Duodenal mucosa (tissue), 2 donors: ENCODE measurements around the gene MAST4.

ENCODE experiments used
- H3K27ac ChIP-seq: one replicate; pipeline ENCODE4 v1.7.0; 2013; ENCODE audit warnings: low read depth, low read length
- H3K27me3 ChIP-seq, 2 donors: one replicate each; pipeline ENCODE4 v1.7.0; 2013; ENCODE audit warnings: low read length in 2 of 2, control low read depth in 1 of 2; ENCODE audit not compliant: insufficient read depth in 2 of 2, control insufficient read depth in 1 of 2
- H3K36me3 ChIP-seq, 2 donors: one replicate each; pipeline ENCODE4 v1.7.0; 2013; ENCODE audit warnings: low read length in 2 of 2, control low read depth in 1 of 2; ENCODE audit not compliant: insufficient read depth in 2 of 2, control insufficient read depth in 1 of 2
- H3K4me1 ChIP-seq, 2 donors: one replicate each; pipeline ENCODE4 v1.7.0; 2013; ENCODE audit warnings: low read length in 2 of 2, control low read depth in 1 of 2; ENCODE audit not compliant: insufficient read depth in 2 of 2, control insufficient read depth in 1 of 2
- H3K4me3 ChIP-seq, 2 donors: one replicate each; pipeline ENCODE4 v1.7.0; 2013; ENCODE audit warnings: low read length in 2 of 2, low read depth in 1 of 2
- H3K9ac ChIP-seq, 2 donors: one replicate each; pipeline ENCODE4 v1.7.0; 2013; ENCODE audit warnings: low read length in 2 of 2, low read depth in 1 of 2
- H3K9me3 ChIP-seq, 2 donors: one replicate each; pipeline ENCODE4 v1.7.0; 2013; ENCODE audit warnings: low read length in 2 of 2, control low read depth in 1 of 2; ENCODE audit not compliant: control insufficient read depth in 1 of 2

The MAST4 gene

GRCh38 chr5:67063791-67064190 is 467.6 kb downstream of the MAST4 start:
- H3K27me3 ChIP-seq = no peaks in the 10 kb centered on the region
- no peak overlapping the region for H3K9ac ChIP-seq
- H3K4me1 ChIP-seq = peaks cover 0 to 4% of the 10 kb centered on the region in 2 donors
- H3K4me3 ChIP-seq = no peak overlapping the region
- H3K36me3 ChIP-seq = no peaks in the 10 kb centered on the region
- H3K9me3 ChIP-seq = no peaks in the 10 kb centered on the region
- no peak overlapping the region for H3K27ac ChIP-seq

- Histone ChIP-seq H3K27ac (no peak overlapping the region), H3K9me3 (no peaks in the 10 kb centered on the region), H3K36me3 (no peaks in the 10 kb centered on the region)
Observed at GRCh38 chr5:67065237-67065636, 469.0 kb downstream of the MAST4 start.

GRCh38 chr5:67065696-67066095 is 469.5 kb downstream of the MAST4 start:
- H3K9me3 ChIP-seq = no peaks in the 10 kb centered on the region
- H3K4me3 ChIP-seq = no peak overlapping the region
- H3K27ac ChIP-seq = no peak overlapping the region
- H3K9ac ChIP-seq = no peak overlapping the region
- H3K4me1 ChIP-seq = peaks cover 0 to 3% of the 10 kb centered on the region in 2 donors
- no peaks in the 10 kb centered on the region for H3K27me3 ChIP-seq
- H3K36me3 ChIP-seq = no peaks in the 10 kb centered on the region

More at GRCh38 chr5:67065237-67065636, 469.0 kb downstream of the MAST4 start:
- Histone ChIP-seq H3K9ac (no peak overlapping the region), H3K4me3 (no peak overlapping the region), H3K27me3 (no peaks in the 10 kb centered on the region), H3K4me1 (peaks cover 0 to 4% of the 10 kb centered on the region in 2 donors)

GRCh38 chr5:67066815-67067214 is 470.6 kb downstream of the MAST4 start:
- Histone ChIP-seq H3K4me1 (no peaks in the 10 kb centered on the region), H3K36me3 (no peaks in the 10 kb centered on the region), H3K9me3 (no peaks in the 10 kb centered on the region), H3K9ac (no peak overlapping the region), H3K27ac (no peak overlapping the region), H3K27me3 (no peaks in the 10 kb centered on the region), H3K4me3 (no peak overlapping the region)

- Histone ChIP-seq H3K9me3 (no peaks in the 10 kb centered on the region), H3K4me1 (no peaks in the 10 kb centered on the region), H3K36me3 (no peaks in the 10 kb centered on the region)
Observed at GRCh38 chr5:67073045-67073680, 477.0 kb downstream of the MAST4 start.

GRCh38 chr5:67077296-67077695 is 481.1 kb downstream of the MAST4 start:
- Histone ChIP-seq H3K27ac (no peak overlapping the region), H3K27me3 (no peaks in the 10 kb centered on the region)

More at GRCh38 chr5:67073045-67073680, 477.0 kb downstream of the MAST4 start:
- no peaks in the 10 kb centered on the region for H3K27me3 ChIP-seq
- H3K9ac ChIP-seq = no peak overlapping the region
- H3K4me3 ChIP-seq = no peak overlapping the region
- H3K27ac ChIP-seq = no peak overlapping the region

GRCh38 chr5:67081261-67081660 is 485.1 kb downstream of the MAST4 start:
- Histone ChIP-seq H3K27ac (no peak overlapping the region), H3K36me3 (no peaks in the 10 kb centered on the region), H3K4me3 (no peak overlapping the region), H3K9ac (no peak overlapping the region), H3K9me3 (no peaks in the 10 kb centered on the region), H3K4me1 (peaks cover 3 to 17% of the 10 kb centered on the region in 2 donors), H3K27me3 (no peaks in the 10 kb centered on the region)

More at GRCh38 chr5:67077296-67077695, 481.1 kb downstream of the MAST4 start:
- no peak overlapping the region for H3K9ac ChIP-seq
- no peaks in the 10 kb centered on the region for H3K36me3 ChIP-seq
- peaks cover 0 to 2% of the 10 kb centered on the region in 2 donors for H3K4me1 ChIP-seq
- no peaks in the 10 kb centered on the region for H3K9me3 ChIP-seq
- H3K4me3 ChIP-seq = no peak overlapping the region

- Histone ChIP-seq H3K9me3 (no peaks in the 10 kb centered on the region), H3K4me1 (peaks cover 3 to 17% of the 10 kb centered on the region in 2 donors), H3K36me3 (no peaks in the 10 kb centered on the region), H3K4me3 (no peak overlapping the region), H3K27ac (no peak overlapping the region), H3K9ac (no peak overlapping the region), H3K27me3 (no peaks in the 10 kb centered on the region)
Observed at GRCh38 chr5:67082941-67083340, 486.7 kb downstream of the MAST4 start.

- H3K9me3 ChIP-seq = no peaks in the 10 kb centered on the region
- H3K27ac ChIP-seq = no peak overlapping the region
- no peak overlapping the region for H3K4me3 ChIP-seq
- H3K4me1 ChIP-seq = peaks cover 3 to 21% of the 10 kb centered on the region in 2 donors
- no peak overlapping the region for H3K9ac ChIP-seq
- no peaks in the 10 kb centered on the region for H3K27me3 ChIP-seq
- peaks cover 0 to 3% of the 10 kb centered on the region in 2 donors for H3K36me3 ChIP-seq
Observed at GRCh38 chr5:67085616-67086015, 489.4 kb downstream of the MAST4 start.

- Histone ChIP-seq H3K36me3 (peaks cover 0 to 5% of the 10 kb centered on the region in 2 donors), H3K4me1 (peaks cover 9 to 21% of the 10 kb centered on the region in 2 donors), H3K27ac (no peak overlapping the region), H3K4me3 (no peak overlapping the region), H3K9me3 (no peaks in the 10 kb centered on the region), H3K9ac (no peak overlapping the region), H3K27me3 (no peaks in the 10 kb centered on the region)
Observed at GRCh38 chr5:67089200-67089725, 493.1 kb downstream of the MAST4 start.
